ENCODE measurements around the gene C4orf51.

- TF ChIP-seq CTCF (IDR thresholded peaks at IDR 0.05; ENCODE audit: insufficient read depth, low read length) (no peak), POLR2AphosphoS5 (IDR thresholded peaks at IDR 0.05; ENCODE audit: low read depth) (no peak), REST (IDR thresholded peaks at IDR 0.05; ENCODE audit: insufficient replicate concordance, low read depth) (no peak)
These were observed 95.5 kb downstream of the C4orf51 start for GRCh38 chr4:145775406-145775805.
